GM21381 (cell line): ENCODE measurements around the gene MYO5A.

Source experiments
- ATAC-seq: cut with Tn5 transposase; IDR thresholded peaks from one replicate; pipeline ENCODE4 v1.9.1; 2021; ENCODE audit warnings: mild to moderate bottlenecking, moderate library complexity; ENCODE audit not compliant: unreplicated experiment

MYO5A gene

DNA sequence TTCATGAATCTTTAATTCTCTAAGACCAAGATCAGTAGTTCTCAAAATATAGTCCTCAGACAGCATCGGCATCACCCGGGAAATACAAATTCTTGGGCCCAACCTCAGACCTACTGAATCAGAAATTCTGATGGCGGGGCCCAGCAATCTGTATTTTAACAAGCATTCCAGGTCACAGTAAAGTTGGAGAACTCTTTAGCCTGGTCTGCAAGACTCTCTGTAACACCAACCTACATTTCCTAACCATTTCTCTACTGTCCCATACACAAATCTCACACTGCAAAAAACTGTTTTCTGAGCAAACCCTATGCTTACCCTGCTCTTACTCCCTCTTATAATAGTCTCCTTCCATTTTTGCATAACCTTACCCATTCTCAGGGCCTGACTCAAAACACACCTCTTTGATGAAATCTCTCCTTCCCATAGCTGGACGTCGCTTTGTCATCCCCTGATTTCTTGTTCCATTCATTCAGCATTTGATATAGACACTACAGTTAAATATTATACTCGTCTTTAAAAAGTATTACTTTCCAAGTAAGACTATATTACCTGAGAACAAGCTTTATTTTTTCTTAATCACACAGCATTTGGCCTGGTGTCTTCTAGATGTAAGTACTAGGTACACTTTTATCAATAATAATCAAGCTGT, 149.8 kb downstream of the MYO5A start:
- peak; percentile 54 for ATAC-seq

- no peak for ATAC-seq
Measured at GRCh38 chr15:52370010-52370409, 158.7 kb downstream of the MYO5A start.

- ATAC-seq: no peak
Measured at GRCh38 chr15:52369455-52369854, 159.2 kb downstream of the MYO5A start.

GRCh38 chr15:52369030-52369429, 159.7 kb downstream of the MYO5A start:
- no peak for ATAC-seq

DNA sequence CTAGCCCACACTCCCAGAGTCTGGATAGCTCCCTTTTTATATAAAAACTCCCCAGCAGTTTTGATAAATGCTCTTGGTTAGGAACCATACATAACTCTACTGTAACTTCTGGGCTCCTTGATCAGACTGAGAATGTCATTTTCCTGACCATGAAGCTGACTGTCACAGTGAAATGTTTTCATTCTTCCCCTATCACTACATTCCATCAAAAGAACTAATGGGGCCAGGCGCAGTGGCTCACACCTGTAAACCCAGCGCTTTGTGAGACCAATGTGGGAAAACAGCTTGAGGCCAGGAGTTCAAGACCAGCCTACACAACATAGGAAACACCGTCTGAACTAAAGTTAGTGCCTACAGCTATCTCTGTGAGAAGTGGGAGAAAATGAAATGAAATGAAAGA, 160.3 kb downstream of the MYO5A start:
- ATAC-seq: no peak

- ATAC-seq: no peak
Measured at GRCh38 chr15:52362497-52362896, 166.2 kb downstream of the MYO5A start.

DNA sequence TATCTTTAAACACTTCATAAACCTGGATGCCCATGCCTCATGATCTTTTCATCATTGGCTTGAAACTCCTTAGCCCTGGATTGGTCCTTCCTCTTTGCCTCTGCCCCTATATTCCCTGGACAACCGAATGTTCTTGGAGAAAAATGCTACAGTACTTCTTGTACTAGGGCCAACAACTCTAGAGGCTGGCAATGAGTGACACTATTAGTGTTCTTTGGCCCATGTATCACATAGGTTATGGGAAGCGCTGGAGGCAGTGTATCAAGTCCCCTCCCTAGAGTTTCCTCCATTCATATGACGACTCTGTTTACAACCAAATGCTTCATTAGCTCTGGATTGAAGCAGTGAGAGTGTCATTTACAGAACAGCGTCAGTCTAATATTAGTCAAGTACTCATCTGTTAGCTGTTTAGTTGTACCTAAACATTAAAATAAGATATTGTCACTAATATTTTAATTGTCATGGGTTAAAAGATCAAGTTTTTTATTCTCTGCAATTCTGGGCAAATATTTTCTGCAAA, 166.6 kb downstream of the MYO5A start:
- ATAC-seq: no peak

DNA sequence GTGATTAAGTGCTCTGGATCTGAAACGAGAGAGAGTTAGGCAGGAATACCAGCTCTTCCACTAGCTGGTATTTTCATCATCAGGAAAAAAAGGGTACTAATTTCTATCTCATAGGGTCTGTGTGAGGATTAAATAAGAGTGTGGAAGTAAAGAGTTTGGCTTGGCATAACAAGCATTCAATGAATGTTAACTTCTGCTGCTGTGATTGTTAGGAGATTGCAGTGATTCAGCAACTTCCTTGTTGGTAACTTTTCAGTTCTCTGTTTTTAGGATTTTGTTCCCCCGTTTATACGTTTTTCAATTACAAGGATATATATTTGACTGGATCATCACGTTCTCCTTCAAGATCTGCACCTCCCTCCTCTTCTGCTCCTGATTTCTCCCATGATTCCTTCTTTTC, 167.2 kb downstream of the MYO5A start:
- no peak for ATAC-seq

DNA sequence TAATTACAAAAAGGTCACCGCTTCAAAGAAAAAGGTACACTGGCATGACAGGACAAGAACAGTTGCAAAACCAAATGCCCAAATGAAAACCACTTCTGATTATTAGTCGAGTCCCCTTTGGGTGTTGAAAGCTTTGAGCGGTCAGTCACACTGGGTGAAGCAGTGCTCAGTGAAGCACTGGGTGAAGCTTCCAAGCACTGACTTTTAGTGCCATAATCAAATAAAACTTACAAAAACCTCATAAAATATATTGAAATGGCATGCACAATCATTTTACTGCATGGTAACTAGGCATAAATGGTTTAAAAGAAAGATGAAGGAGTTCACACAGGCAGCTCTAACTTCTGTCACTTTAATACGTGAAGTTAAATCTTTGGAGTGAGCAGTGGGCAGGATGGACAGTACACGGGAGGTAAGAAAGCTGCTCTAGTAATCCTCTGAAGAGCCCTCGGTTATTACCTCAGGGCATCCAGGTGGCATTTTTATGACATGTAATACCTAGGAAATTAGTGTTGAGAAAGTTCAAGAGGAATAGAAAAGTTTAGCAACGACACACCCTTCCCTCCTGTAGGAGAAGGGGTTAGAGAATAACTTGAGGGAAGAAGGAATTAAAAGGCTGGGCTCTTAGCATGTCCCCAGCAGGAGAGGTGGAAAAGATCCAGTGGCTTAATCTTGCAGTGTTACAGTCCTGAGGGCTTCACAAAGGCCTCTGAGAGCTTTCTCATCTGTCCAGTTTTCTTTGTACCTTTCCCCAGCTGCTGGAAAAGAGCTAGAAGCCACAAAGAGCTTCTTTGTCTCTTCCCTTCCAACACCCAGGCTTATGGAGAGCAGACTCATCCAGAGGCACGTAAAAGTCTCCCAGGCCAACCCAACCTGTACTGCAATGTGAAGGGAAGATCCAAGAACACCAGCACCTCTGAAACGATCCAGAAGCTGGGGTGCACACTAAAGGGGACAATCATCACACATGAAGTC, 168.2 kb downstream of the MYO5A start:
- ATAC-seq: no peak

GRCh38 chr15:52359722-52360121, 169.0 kb downstream of the MYO5A start:
- ATAC-seq: no peak

DNA sequence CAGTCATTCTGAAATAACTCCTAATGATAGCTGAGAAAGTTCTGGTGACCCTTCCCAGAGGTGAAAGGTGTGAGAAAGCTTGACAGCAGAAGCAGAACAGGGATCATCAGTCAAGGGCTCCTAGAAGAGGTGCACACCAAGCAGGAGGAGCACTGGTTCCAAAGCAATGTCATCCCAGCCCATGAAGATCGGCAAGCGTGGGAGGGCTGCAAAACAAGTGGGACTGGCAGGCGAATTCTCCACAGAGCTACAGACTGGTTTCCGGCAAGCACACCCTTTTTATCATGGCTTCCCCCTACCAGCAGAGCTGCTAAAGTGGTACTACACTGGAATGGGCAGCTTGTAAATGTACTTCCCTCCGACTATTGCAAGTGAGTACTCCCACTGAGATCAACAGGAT, 170.7 kb downstream of the MYO5A start:
- no peak for ATAC-seq

DNA sequence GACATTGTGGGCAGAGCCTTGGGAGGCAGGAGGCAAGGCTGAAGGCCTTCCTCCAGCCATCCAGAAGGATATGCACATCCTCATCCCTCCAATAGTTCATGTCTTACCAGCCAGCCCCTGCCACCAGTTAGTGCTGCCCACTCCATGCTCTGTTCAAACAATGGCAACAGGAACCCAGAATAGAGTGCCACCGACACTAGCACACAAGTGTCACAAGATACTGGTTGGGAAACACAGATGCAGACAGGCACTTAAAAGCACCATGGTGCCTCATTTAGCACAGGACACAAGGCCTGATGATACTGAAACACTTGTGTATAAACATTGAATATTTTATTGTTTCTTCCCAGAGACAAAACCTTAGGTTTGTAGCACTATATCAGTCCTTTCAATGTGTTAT, 176.6 kb downstream of the MYO5A start:
- no peak for ATAC-seq

GRCh38 chr15:52351206-52351908, 177.3 kb downstream of the MYO5A start:
- no peak for ATAC-seq

DNA sequence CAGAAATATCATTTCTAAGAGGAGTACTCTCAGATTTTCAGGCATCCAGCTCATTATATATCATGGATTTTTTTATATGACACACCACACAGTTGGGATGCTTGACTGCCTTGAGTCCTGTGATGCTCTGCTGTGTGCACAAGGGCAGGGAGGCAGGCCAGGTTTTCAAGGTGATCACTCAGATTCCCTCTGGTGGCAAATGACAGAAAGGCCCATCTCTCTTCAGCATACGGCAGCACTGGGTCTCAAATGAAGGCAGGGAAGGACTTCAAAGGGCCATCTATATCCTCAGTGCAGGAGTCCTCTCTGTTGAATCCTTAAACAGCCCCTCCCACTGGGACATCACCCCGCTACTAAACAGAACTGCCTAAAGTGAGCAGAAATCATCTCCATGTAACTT, 178.3 kb downstream of the MYO5A start:
- ATAC-seq: no peak

- no peak for ATAC-seq
Measured at GRCh38 chr15:52349052-52349700, 179.5 kb downstream of the MYO5A start.

DNA sequence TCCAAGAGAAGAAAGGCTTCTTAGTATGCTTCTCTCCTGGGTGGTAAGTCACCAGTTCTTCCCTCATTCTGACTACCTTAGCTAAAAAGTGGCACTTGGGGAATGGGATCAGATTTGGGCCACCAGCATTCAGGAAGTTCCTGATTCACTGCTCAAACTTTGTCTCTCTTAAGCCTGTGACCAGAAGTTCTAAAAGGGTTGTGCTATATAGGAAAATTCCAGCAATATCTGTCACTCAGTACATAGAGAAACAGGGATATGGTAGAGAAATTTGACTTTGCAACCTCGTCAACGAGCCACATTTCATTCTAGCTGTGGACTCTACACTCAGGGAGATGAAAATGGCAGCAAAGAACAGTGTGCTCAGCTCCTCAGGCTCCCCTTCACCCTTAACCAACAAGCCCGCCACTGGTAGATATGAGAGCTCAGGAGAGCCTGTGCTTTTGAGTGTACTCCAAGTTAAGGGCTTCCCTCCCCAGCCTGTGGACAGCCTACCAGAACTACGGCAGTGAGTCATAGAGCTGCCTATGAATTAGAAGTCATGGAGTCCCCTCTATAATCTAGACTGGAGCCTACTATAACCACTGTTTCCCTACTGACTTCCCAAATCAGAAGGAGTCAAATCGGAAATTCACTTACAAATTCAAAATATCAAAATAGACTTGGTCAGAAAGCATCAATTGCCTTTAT, 180.5 kb downstream of the MYO5A start:
- ATAC-seq: no peak

- ATAC-seq: no peak
Measured at GRCh38 chr15:52344592-52344991, 184.1 kb downstream of the MYO5A start.

DNA sequence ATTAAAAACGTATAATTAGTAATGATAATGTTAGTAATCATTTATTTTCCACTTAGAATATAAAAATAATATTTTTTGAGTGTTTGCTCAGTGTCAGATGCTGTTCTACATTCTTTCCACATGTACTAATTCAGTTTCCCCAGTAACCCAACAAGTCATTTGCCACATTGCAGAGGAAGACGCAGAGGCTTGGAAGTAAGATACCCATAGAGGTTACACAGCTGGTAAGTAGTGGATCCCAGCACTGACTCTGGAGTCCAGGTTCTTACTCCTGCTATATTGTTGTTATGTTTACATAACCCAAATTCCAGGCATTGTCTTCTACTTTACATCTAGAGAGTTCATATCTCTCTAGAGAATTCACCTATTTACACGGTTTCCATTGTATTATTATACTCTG, 184.8 kb downstream of the MYO5A start:
- ATAC-seq: no peak

GRCh38 chr15:52340093-52340492, 188.6 kb downstream of the MYO5A start:
- no peak for ATAC-seq

GRCh38 chr15:52338891-52339290, 189.8 kb downstream of the MYO5A start:
- ATAC-seq: no peak
